Testis (tissue), 3 donors: ENCODE results near the gene INPP5F. TPM values are rescaled to one million over a fixed set of nuclear protein-coding genes. Genes with fewer than 3 reads are reported as not detected.
"Not testable (repeated sequence)": the region's sequence is repeated elsewhere in the genome, so short reads cannot be mapped to it uniquely, and the experiment has no call there.

Source experiments
- DNase-seq: peaks from one replicate; pipeline ENCODE4 v3.0.0-alpha.2; 2019
- H3K27ac ChIP-seq, 2 donors: fragments of 200-600 bp; sonication (generic); one replicate each; pipeline ENCODE4 v1.5.1; 2019
- H3K27me3 ChIP-seq: fragments of 200-600 bp; sonication (generic); one replicate; pipeline ENCODE4 v1.5.1; 2019
- H3K36me3 ChIP-seq: fragments of 200-600 bp; sonication (generic); one replicate; pipeline ENCODE4 v1.5.1; 2017; ENCODE audit warnings: low read depth; ENCODE audit errors: missing control alignments
- H3K4me1 ChIP-seq: fragments of 200-600 bp; sonication (generic); one replicate; pipeline ENCODE4 v1.5.1; 2019
- H3K4me3 ChIP-seq, 2 donors: fragments of 200-600 bp; sonication (generic); one replicate each; pipeline ENCODE4 v1.5.1; 2017 to 2019
- H3K9me3 ChIP-seq: fragments of 200-600 bp; sonication (generic); one replicate; pipeline ENCODE4 v1.5.1; 2017
- POLR2A ChIP-seq: fragments of 450-650 bp; IDR thresholded peaks from one replicate; pipeline ENCODE4 v1.6.1; 2017; ENCODE audit warnings: antibody characterized with exemption, mild to moderate bottlenecking, moderate library complexity
- WGBS, 2 donors: methylation state at CpG; one replicate each; pipeline ENCODE4 v1.1.5; 2018; 5-methylcytosine and 5-hydroxymethylcytosine counted together
- intact Hi-C: fragments of 100-400 bp; cut with DNase I; formaldehyde crosslinking; loops from one replicate; pipeline ENCODE4 v1.15.1; 2023; ENCODE audit warnings: low total_unique reads
- polyA plus RNA-seq: library from polyadenylated mRNA; stranded (reverse); fragments of 350-450 nt; fragmentation: Illumina TruSeq; extraction: RNeasy Lipid Tissue Mini Kit (QIAGEN cat#74804); gene quantifications from one replicate; pipeline ENCODE4 v1.2.3, GENCODE V29; 2014; ENCODE audit warnings: low read depth, low replicate concordance; ENCODE audit not compliant: insufficient read depth
- total RNA-seq, 2 donors: library from RNA; depleted of rRNA; stranded (reverse); fragments of >200 nt; gene quantifications; one replicate each; pipeline ENCODE4 v1.2.3, GENCODE V29; 2016
- TF ChIP-seq, protein P1 (sequence below), 3 experiments: fragments of 450-650 bp in 2 of 3; fragments of 200-600 bp in 1 of 3; sonication (generic) in 1 of 3; IDR thresholded peaks; one replicate each; pipeline ENCODE4 v1.5.1; 2016 to 2019; ENCODE audit warnings: antibody characterized with exemption in 3 of 3, mild to moderate bottlenecking in 2 of 3, moderate library complexity in 1 of 3

Gene INPP5F
- total and polyA plus RNA-seq, 3 donors from 2014 or later: 19.0 to 23.8 (median 21.9) TPM

DNA sequence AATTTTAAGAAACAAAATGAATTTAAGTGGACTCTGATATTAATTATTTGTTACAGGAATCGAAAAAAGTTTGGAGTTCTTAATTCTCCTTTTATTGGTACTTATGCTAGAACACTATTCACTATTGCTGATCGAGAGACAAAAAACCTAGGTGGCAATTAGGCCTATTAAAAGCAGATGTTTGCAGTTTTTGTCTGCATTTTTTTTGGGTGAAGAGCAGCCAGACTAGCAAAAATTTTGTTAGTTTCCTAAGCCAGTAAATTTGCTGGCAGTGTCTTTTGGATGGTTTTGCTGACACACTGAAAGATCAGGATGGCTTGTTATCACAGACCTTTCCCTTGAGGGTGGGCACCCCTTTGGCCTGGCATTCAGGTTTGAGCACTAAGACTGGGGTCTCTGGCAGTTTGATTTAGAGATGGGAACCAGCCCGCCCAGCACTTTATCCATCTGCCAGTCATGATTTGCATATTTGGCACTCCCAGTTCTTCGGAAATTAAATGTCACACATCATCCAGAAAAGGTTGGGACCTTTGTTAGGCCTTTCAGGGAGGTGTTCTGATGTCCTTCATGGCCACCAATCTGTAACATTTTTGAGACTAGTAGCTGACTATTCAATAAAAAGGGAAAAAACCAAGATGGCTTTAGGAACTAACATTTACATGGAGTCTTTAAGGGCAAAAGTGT lies 57.3 kb downstream of the INPP5F start:
- intact Hi-C loops: no loop called here

DNA sequence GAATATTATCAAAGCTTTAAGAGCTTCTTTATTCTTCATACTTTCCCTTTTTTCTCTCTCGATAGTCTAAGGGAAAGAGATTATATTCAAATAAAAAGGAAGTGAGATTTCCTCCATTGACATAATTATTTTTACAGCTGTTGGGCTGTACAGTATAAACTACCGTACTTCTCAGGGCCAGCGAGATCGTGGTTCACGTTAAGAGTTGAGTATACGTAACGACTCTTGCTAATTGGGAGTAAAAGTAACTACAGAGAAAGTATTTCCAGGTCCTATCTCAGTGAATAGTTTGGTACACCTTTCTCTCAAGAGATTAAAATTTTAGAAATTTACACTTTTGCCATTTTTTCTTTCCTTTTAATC lies 57.8 kb downstream of the INPP5F start:
- no peaks in the 10 kb centered on the region for H3K9me3 ChIP-seq
- H3K27ac ChIP-seq: no peak overlapping the region
- H3K4me3 ChIP-seq: no peak overlapping the region
- DNase-seq: no peak
- intact Hi-C loops: no loop called here
- H3K4me1 ChIP-seq: no peaks in the 10 kb centered on the region
- H3K27me3 ChIP-seq: no peaks in the 10 kb centered on the region
- no peak for TF ChIP-seq POLR2A
- TF ChIP-seq, protein P1, sequence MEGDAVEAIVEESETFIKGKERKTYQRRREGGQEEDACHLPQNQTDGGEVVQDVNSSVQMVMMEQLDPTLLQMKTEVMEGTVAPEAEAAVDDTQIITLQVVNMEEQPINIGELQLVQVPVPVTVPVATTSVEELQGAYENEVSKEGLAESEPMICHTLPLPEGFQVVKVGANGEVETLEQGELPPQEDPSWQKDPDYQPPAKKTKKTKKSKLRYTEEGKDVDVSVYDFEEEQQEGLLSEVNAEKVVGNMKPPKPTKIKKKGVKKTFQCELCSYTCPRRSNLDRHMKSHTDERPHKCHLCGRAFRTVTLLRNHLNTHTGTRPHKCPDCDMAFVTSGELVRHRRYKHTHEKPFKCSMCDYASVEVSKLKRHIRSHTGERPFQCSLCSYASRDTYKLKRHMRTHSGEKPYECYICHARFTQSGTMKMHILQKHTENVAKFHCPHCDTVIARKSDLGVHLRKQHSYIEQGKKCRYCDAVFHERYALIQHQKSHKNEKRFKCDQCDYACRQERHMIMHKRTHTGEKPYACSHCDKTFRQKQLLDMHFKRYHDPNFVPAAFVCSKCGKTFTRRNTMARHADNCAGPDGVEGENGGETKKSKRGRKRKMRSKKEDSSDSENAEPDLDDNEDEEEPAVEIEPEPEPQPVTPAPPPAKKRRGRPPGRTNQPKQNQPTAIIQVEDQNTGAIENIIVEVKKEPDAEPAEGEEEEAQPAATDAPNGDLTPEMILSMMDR (IDR thresholded peaks at IDR 0.05): no peak
- H3K36me3 ChIP-seq: no peaks in the 10 kb centered on the region
- 74 to 75% methylated on average over 7 of the region's 7 CpGs for WGBS, 2 donors

More for the DNA sequence above, 57.3 kb downstream of the INPP5F start:
- H3K4me3 ChIP-seq: no peak overlapping the region
- H3K9me3 ChIP-seq: no peaks in the 10 kb centered on the region
- TF ChIP-seq POLR2A: no peak
- TF ChIP-seq, protein P1 (IDR thresholded peaks at IDR 0.05): no peak
- no peak for DNase-seq
- H3K4me1 ChIP-seq: no peaks in the 10 kb centered on the region
- no peaks in the 10 kb centered on the region for H3K27me3 ChIP-seq
- no peaks in the 10 kb centered on the region for H3K36me3 ChIP-seq
- H3K27ac ChIP-seq: no peak overlapping the region
- WGBS, 2 donors: 74 to 87% methylated on average over 4 of the region's 4 CpGs

DNA sequence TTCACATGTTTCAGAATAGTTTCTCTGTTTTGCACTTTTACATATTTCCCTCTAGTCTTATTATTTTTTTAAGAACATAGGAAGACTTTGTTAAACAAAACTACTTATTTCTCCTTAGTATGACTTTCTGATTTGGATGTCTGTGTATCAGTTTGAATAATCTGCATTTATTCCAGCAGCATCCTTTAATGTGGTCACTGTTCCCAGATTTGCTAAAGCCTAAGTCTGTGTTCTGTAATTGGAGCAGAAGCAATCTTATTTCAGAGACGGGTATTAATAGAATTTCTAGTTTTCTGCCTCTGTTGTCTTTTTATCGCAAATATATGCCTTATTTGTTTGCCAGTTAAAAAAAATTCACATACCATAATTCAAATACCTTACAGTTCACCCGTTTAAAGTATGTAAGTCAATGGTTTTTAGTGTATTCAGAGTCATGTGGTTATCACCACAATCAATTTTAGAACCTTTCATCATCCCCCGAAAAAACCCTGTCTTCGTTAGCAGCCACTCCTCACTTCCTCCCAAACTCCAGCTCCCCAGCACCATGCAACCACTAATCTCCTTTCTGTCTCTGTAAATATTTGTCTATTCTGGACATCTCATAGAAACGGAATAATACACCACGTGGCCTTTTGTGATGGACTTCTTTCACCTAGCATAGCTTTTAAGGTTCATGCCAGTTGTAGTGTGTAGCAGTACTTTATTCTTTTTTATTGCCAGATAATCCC lies 58.7 kb downstream of the INPP5F start:
- Histone ChIP-seq H3K27me3 (no peaks in the 10 kb centered on the region), H3K9me3 (no peaks in the 10 kb centered on the region), H3K36me3 (no peaks in the 10 kb centered on the region), H3K4me3 (no peak overlapping the region), H3K27ac (no peak overlapping the region), H3K4me1 (no peaks in the 10 kb centered on the region)
- WGBS, 2 donors: 84 to 85% methylated on average over 7 of the region's 7 CpGs
- DNase-seq: no peak
- TF ChIP-seq POLR2A: no peak
- TF ChIP-seq, protein P1 (IDR thresholded peaks at IDR 0.05): no peak
- intact Hi-C loops: no loop called here

DNA sequence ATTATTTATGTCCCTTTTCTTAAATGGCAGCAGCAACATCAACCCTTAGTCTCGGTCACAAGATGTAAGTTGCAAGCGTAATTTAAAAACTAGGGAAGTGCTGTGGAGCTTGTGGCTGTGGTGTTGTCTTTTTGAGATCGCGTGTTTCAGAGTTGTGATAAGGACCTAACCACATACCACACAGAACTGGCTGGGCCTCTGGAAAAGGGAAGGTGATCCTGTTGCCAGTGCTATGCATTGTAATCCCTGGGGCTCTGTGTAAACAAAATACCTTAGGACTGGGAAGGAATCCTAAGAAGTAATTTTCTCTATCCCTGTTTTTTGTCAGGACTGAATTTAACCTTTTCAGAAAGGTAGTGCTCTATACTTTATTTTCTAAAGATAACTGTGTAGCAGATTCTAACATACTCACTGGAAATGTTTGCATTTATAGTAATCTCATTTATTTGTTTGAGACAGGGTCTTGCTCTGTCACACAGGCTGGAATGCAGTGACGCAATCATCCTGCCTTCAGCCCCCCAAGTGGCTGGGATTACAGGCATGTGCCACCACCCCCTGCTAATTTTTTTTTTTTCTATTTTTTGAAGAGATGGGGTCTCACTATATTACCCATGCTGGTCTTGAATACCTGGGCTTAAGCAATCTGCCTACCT lies 60.4 kb downstream of the INPP5F start:
- intact Hi-C loops: no loop called here
- Histone ChIP-seq H3K4me1 (no peaks in the 10 kb centered on the region), H3K27me3 (no peaks in the 10 kb centered on the region), H3K4me3 (no peak overlapping the region), H3K9me3 (no peaks in the 10 kb centered on the region), H3K27ac (no peak overlapping the region), H3K36me3 (no peaks in the 10 kb centered on the region)
- WGBS, 2 donors: 78 to 83% methylated on average over 5 of the region's 5 CpGs
- TF ChIP-seq, protein P1 (IDR thresholded peaks at IDR 0.05): no peak
- no peak for TF ChIP-seq POLR2A
- no peak for DNase-seq

DNA sequence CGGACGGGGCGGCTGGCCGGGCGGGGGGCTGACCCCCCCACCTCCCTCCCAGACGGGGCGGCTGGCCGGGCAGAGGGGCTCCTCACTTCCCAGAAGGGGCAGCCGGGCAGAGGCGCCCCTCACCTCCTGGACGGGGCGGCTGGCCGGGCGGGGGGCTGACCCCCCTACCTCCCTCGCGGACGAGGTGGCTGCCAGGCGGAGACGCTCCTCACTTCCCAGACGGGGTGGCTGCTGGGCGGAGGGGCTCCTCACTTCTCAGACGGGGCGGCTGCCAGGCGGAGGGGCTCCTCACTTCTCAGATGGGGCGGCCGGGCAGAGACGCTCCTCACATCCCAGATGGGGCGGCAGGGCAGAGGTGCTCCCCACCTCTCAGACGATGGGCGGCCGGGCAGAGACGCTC lies 69.3 kb downstream of the INPP5F start:
- H3K27ac ChIP-seq, H3K36me3 ChIP-seq, H3K4me3 ChIP-seq, H3K4me1 ChIP-seq, H3K27me3 ChIP-seq, intact Hi-C loops, H3K9me3 ChIP-seq, DNase-seq: not testable (repeated sequence)
- WGBS, 2 donors: 89 to 93% methylated on average over 3 to 16 of the region's 32 CpGs
